ES-I3 (cell line): Measurements from ENCODE around the gene MAGT1.
A peak's percentile ranks its signal among the peaks of the same experiment; 100 is the strongest.

Source experiments
- H3K36me3 ChIP-seq: 2 replicates; pipeline ENCODE4 v1.6.1; 2013; ENCODE audit warnings: mild to moderate bottlenecking, low read length, control low read depth, moderate library complexity; ENCODE audit not compliant: insufficient read depth
- H3K4me1 ChIP-seq: 2 replicates; pipeline ENCODE4 v1.6.1; 2013; ENCODE audit warnings: mild to moderate bottlenecking, control low read depth, low read length; ENCODE audit not compliant: insufficient read depth
- H3K9ac ChIP-seq: 2 replicates; pipeline ENCODE4 v1.6.1; 2013; ENCODE audit warnings: low read depth, mild to moderate bottlenecking, low read length, moderate library complexity
- H3K9me3 ChIP-seq: 2 replicates; pipeline ENCODE4 v1.6.1; 2013; ENCODE audit warnings: mild to moderate bottlenecking, low read length, moderate library complexity; ENCODE audit not compliant: control insufficient read depth, insufficient read depth

The MAGT1 gene

DNA sequence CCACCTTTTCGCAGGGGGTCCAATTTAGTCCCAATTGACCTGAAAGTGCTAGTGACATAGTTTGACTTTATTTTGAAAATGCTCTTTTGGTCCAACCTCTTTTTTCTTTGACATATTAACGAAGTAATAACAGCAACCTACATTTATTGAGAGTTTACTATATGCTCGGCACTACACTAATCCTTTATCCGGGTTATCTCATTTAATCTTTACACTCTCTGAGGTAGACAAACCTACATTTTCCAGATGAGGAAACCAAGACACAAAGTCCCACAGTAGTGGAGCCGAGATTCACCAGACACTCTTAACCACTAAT is 108.9 kb downstream of the MAGT1 start:
- Histone ChIP-seq H3K9ac (peak overlapping the region; percentile 95; the same call in 1 of the 2 replicates), H3K9me3 (no peaks in the 10 kb centered on the region), H3K36me3 (no peaks in the 10 kb centered on the region), H3K4me1 (no peaks in the 10 kb centered on the region)

GRCh38 chrX:77785486-77786364 is 109.5 kb downstream of the MAGT1 start, which contains the start of gene ATRX:
TSS of gene ATRX (minus strand) at chrX:77786216. CDS start at chrX:77786001, 215 bp downstream.
- H3K9ac ChIP-seq, result peak within 1 kb of the TSS; percentile 95
- no peaks in the 10 kb centered on the region for H3K36me3 ChIP-seq
- no peaks in the 10 kb centered on the region for H3K9me3 ChIP-seq
- H3K4me1 ChIP-seq, result no peaks in the 10 kb centered on the region

DNA sequence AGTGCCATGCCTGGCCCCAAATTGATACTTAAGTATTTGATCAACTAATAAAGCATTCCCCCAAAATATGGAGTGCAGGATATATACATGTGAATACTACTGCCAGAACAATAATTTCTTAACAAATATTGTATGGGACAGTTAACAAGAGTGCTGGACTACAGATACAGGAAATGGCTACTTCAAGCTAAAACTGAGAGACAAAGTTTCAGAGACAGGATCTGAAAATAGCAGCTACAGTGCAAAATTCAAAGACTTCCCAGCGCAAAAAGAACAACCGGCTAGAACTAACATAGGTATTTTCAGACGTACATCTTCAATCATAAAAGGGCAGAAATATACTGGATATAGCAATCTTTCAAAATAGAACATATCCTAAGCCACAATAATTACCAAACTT is 115.5 kb downstream of the MAGT1 start:
- Histone ChIP-seq H3K36me3 (no peaks in the 10 kb centered on the region), H3K4me1 (no peaks in the 10 kb centered on the region), H3K9ac (no peak overlapping the region), H3K9me3 (no peaks in the 10 kb centered on the region)

GRCh38 chrX:77776659-77777058 is 118.6 kb downstream of the MAGT1 start:
- Histone ChIP-seq H3K9me3 (no peaks in the 10 kb centered on the region), H3K9ac (no peak overlapping the region), H3K4me1 (no peaks in the 10 kb centered on the region), H3K36me3 (no peaks in the 10 kb centered on the region)
